ENCODE data around the gene SLC9A3.
A peak's percentile ranks its signal among the peaks of the same experiment; 100 is the strongest.

The SLC9A3 gene

DNA sequence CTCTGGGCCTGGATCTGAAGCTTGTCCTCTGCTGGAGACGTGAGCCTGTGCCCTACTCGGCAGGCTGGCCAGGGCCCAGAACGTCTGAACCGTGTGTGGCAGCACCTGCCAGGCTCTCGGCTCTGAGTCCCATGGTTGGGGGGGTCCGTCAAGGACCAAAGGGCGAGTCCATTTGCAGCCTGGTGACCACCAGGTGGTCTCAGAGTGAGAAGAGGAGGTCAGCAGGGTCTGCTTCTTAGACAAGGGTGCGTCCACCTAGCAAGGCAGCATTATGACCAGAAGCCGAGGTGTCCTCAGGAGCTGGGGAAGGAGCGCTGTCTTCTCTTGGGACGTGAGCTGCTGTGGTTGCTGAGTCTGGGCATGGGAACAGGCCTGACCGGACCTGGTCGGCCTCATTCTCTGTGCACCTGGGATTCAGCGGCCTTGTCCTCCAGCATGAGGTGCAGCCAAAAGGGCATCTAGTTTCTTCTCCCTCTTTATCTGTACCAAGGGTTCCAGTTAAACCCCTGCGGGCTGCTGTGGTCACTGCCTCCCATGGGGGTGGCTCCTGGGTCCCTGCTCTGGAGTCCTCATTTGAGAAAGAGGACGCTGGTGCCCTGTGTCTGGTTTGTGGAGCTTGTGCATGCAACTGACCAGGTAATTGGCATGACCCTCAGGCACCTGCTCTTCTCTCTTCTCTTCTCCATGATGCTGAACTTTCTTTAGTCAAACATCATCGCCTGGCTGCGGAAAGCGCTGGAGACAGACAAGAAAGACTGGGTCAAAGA lies 66.9 kb downstream of the SLC9A3 start:
- no peak for DNase-seq

GRCh38 chr5:456351-457194 lies 67.7 kb downstream of the SLC9A3 start:
- DNase-seq: no peak

GRCh38 chr5:455806-456205 lies 68.4 kb downstream of the SLC9A3 start:
- no peak for DNase-seq

GRCh38 chr5:454936-455335 lies 69.3 kb downstream of the SLC9A3 start:
- no peak for DNase-seq

DNA sequence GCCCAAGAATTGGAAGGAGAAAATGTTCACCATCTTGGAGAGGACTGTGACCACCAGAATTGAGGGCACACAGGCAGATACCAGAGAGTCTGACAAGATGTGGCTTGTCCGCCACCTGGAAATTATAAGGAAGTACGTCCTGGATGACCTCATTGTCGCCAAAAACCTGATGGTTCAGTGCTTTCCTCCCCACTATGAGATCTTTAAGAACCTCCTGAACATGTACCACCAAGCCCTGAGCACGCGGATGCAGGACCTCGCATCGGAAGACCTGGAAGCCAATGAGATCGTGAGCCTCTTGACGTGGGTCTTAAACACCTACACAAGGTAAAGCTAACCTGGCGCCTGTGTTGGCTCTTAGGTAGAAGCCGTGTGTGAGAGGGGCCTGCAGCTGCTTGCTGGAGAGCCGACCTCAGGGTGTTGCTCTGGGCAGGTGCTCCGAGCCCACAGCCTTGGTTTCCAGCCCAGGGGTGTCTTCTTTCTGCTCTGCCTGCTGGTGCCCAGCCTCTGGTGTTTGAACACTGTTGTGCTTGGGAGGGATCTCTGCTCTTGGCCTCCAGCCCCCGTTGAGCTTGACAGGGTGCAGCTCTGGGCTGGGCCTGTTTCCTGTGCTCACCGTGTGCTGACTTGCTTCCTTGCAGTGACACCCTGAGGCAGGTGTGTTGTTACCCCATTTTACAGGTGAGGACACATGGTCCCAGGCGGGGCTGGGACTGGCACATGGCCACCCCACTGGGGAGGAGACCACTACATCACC lies 70.3 kb downstream of the SLC9A3 start:
- no peak for DNase-seq

- DNase-seq: no peak
Observed at GRCh38 chr5:452978-453710, 71.1 kb downstream of the SLC9A3 start.

DNA sequence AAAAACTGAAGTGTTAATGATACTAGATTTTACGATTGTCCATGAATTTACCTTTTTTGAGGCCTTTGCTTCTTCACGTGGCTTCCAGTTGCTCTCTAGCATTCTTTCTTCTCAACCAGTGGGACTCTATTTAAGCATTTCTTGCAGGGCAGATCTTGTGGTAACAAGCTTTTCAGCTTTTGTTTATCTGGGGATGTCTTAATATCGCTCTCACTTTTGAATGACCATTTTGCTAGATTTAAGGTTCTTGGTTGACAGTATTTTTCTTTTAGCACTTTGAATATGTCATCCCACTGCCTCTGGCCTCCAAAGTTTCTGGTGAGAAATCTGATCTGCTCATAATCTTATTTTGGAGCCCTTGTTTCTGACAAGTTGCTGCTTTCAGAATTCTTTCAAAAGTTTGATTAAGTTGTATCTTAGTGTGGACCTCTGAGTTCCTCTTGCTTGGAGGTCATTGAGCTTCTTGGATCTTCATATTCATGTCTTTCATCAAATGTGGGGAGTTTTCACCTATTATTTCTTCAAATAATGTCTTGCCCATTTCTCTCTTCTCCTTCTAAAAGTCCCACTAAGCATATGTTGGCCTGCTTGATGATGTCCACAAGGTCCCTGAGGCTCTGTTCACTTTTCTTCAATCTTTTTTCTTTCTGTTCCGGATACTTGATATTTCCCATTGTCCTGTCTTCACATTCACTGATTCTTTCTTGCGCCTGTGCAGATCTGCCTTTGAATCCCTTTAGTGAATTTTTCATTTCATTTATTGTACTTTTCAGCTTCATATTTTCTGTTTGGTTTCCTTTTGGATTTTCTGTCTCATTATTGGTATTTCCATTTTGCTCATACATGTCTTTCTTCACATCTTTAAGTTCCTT lies 72.4 kb downstream of the SLC9A3 start:
- DNase-seq: no peak

DNA sequence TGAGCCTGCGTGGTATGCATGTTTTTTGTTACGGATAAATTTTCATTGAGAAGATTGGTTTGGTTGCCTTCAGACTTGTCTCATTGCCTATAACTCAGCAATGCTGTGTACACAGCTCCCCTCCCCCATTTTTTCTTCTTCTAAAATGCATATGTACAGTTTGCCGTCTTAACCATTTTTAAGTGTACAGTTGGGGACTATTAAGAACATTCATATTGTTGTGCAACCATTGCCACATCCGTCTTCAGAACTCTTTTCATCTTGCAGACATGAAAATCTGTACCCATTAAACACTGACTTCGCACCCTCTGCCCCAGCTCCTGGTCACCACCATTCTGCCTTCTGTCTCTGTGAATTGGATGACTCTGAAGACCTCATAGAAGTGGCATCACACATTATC lies 75.1 kb downstream of the SLC9A3 start:
- DNase-seq: no peak

- DNase-seq: no peak
Observed at GRCh38 chr5:448766-449090, 75.5 kb downstream of the SLC9A3 start.

DNA sequence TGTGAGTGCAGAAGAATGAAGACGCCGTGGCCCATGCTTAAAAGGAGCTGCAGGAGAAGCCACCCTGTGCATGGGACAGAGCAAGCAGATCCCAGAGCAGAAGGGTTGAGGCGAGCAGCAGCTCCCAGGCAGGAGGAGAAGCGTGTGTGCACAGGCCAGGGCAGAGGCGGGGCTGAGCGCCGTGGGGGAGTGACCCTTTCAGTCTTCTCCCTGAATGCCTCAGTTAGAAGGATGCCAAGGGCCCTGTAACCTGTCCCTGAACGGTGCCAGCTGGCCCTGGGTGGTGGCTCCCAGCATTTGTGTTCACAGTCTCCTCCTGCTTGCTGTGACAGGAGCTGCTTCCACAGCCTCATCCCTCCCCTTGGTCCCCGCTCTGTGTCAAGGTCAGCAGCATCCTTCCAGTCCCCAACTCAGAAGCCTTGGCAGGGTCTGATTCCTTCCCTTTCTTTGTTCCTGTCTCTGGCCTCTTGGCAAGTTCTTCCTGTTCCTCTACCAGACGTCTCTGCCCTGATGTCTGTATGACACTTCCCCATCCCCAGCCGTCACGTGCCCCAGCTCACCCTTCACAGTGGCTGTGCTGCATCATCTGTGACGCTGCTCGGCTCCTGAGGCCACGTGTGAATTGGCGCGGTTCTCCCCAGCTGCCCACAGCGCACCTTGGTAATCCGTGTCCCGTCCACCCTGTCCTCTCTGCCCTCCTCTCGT lies 76.0 kb downstream of the SLC9A3 start:
- peak in 1 of 2 donors; percentile 66 for DNase-seq

GRCh38 chr5:447501-447900 lies 76.7 kb downstream of the SLC9A3 start:
- DNase-seq: no peak

DNA sequence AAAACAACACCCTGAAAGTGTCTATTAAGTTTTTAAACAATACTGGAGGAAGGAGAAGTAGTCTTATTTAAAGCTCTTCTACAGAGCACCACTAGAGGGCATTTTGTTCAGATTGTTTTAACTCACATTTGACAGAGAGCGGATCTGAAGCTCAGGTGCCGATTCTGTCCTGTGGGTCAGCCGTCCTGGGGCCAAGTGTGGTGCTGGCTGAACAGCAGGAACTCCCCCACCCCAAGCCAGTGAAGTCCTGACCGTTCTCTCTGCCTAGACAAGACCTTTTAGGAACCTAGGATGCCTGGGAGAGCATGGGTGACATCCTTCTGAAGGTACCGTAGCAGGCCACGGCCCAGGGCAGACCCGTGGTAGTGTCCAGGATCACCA lies 77.4 kb downstream of the SLC9A3 start:
- peak in 1 of 2 donors; percentile 48 for DNase-seq

DNA sequence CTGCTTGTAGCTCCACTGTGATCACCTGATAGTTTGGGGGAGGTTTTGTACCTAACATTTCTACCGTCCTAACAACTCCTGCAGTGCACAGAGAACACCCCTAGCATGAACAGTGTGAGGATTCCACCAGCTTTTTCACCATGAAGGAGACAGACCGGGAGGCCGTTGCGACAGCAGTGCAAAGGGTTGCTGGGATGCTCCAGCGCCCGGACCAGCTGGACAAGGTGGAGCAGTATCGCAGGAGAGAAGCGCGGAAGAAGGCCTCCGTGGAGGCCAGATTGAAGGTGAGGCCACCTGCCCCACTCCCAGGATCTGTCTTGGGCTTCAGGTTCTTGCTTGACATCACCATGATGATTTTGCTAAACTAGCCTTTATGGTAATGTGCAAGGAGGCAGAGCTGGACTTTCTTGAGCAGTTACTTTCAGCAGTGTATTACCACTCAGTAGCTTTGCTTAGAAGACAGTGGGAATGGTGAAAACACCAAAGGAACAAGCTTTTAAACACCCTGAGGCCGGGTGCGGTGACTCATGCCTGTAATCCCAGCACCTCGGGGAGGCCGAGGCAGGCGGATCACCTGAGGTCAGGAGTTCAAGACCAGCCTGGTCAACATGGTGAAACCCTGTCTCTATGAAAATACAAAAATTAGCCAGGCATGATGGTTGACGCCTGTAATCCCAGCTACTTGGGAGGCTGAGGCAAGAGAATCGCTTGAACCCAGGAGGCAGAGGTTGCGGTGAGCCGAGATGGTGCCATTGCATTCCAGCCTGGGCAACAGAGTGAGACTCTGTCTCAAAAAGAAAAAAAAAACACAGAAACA lies 78.0 kb downstream of the SLC9A3 start:
- no peak for DNase-seq

GRCh38 chr5:445591-445990 lies 78.7 kb downstream of the SLC9A3 start:
- DNase-seq: no peak

- DNase-seq: no peak
Observed at GRCh38 chr5:444226-444625, 80.0 kb downstream of the SLC9A3 start.

DNA sequence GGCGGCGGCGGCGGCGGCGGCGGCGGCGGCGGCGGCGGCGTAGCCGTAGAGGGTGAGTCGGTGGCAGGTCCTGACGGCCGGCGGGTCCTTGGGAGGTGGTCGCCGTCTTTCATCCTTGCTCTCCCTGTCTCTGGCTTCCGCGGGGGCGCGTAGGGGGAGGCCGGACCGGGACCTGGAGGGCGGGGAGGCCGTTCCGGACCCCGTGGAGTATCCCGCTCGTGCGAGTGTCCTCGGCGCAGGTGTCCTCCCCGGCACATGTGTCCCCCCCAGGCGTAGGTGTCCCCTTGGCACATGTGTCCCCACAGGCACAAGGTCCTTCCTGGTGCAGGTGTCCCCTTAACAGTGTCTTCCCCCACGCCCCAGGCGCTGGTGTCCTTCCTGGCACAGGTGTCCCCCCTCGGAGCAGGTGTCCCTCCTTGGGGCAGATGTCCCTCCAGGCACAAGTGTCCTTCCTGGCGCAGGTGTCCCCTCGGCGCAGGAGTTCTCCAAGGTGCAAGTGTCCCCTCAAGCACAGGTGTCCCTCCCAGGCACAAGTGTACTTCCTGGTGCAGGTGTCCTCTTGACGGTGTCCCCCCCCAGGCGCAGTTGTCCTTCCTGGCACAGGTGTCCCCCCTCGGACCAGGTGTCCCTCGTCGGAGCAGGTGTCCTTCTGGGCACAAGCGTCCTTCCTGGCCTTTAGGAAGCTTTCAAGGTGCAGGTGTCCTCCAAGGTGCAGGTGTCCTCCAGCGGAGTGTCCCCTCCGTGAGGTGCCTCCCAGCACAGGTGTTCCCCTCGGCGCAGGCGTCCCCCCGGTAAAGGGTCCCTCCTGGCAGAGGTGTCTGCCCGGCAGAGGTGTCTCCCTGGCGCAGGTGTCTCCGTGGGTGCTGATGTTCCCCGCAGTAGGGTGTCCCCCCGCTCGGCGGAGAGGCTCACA lies 80.8 kb downstream of the SLC9A3 start:
- DNase-seq: peak; percentile 20 to 39

GRCh38 chr5:442335-443238 lies 81.7 kb downstream of the SLC9A3 start, which contains the start of gene EXOC3:
Gene EXOC3, plus strand, starts transcription at chr5:443176. Its CDS starts 3,030 bp downstream, at chr5:446206.
- DNase-seq: peak; percentile 74 to 75

DNA sequence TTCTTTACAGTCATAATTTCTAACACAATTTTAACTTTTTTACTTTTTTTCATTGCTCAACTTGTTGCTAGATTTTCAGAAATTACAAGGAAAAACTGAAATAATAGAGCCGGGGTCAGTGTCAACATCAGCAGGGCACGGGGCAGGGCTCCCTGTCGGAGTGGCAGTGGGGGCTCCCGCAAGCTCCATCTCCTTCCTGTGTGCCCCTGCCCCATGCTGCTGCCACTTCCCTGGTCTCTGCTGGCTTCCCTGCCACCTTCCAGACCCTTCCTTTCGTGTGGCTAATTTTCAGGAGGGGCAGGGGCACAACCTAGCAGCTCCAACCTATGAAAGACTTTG lies 82.3 kb downstream of the SLC9A3 start:
- no peak for DNase-seq

All from CD4-positive, alpha-beta T cell treated with Interleukin-4 for 1 hour (primary cell).